NB4 (cell line): ENCODE measurements around the gene TNXB.
"Not testable (repeated sequence)": the region's sequence is repeated elsewhere in the genome, so short reads cannot be mapped to it uniquely, and the experiment has no call there.

Source experiments
- CTCF ChIP-seq: IDR thresholded peaks from one replicate; pipeline ENCODE4 v1.5.1; 2012; ENCODE audit warnings: low read depth, low read length
- MAX ChIP-seq: IDR thresholded peaks from 2 replicates; pipeline ENCODE4 v1.6.1; 2011; ENCODE audit warnings: low read depth, low read length
- MYC ChIP-seq: IDR thresholded peaks from 2 replicates; pipeline ENCODE4 v1.6.1; 2011; ENCODE audit warnings: low read depth, low read length
- POLR2A ChIP-seq: IDR thresholded peaks from 2 replicates; pipeline ENCODE4 v1.6.1; 2011; ENCODE audit warnings: mild to moderate bottlenecking; ENCODE audit not compliant: insufficient read length; ENCODE audit errors: extremely low read depth

- not testable (repeated sequence) for TF ChIP-seq CTCF, POLR2A, MYC, MAX
Measured at GRCh38 chr6:32144238-32144637, 35.1 kb upstream of the TNXB start.
